GM12878 (cell line): ENCODE measurements around the gene DNAJC5. TPM values are rescaled to one million over a fixed set of nuclear protein-coding genes. Genes with fewer than 3 reads are reported as not detected.

Experiments
- ATF7 ChIP-seq: fragments of 450-650 bp; IDR thresholded peaks from 2 replicates; pipeline ENCODE4 v1.6.1; 2016; ENCODE audit warnings: low read depth, mild to moderate bottlenecking
- BCL11A ChIP-seq: IDR thresholded peaks from 2 replicates; pipeline ENCODE4 v1.6.1; 2011; ENCODE audit warnings: low read depth, low read length
- CEBPB ChIP-seq, 2 experiments: fragments of 150-350 bp in 1 of 2; IDR thresholded peaks; 2 replicates each; pipeline ENCODE4 v1.6.1; 2012 to 2014; ENCODE audit warnings: low read depth in 2 of 2, low read length in 2 of 2, borderline replicate concordance in 1 of 2, inconsistent platforms in 1 of 2
- CREM ChIP-seq: IDR thresholded peaks from 2 replicates; pipeline ENCODE4 v1.6.1; 2014; ENCODE audit warnings: antibody characterized with exemption, low read depth
- FOS ChIP-seq: IDR thresholded peaks from 3 replicates; pipeline ENCODE4 v1.6.1; 2011; ENCODE audit warnings: borderline replicate concordance; ENCODE audit not compliant: insufficient read length; ENCODE audit errors: extremely low read depth
- JUND ChIP-seq: IDR thresholded peaks from 2 replicates; pipeline ENCODE4 v1.6.1; 2012; ENCODE audit warnings: low read depth, mild to moderate bottlenecking, low read length, improper control_type of control experiment, moderate library complexity
- LARP7 ChIP-seq: fragments of 450-650 bp; IDR thresholded peaks from 2 replicates; pipeline ENCODE4 v1.6.1; 2017; ENCODE audit warnings: mild to moderate bottlenecking
- MTA3 ChIP-seq: IDR thresholded peaks from 2 replicates; pipeline ENCODE4 v1.6.1; 2012; ENCODE audit warnings: low read length, inconsistent platforms, borderline replicate concordance
- NRF1 ChIP-seq: conservative IDR thresholded peaks from 2 replicates; pipeline ENCODE4 v1.6.1; 2011; ENCODE audit warnings: mild to moderate bottlenecking, low read depth, low read length, improper control_type of control experiment
- PAX5 ChIP-seq: IDR thresholded peaks from 2 replicates; pipeline ENCODE4 v1.6.1; 2011; ENCODE audit warnings: low read depth, low read length, borderline replicate concordance
- SIX5 ChIP-seq: IDR thresholded peaks from 2 replicates; pipeline ENCODE4 v1.6.1; 2011; ENCODE audit warnings: mild to moderate bottlenecking, low read depth, low read length, moderate library complexity; ENCODE audit not compliant: severe bottlenecking
- SMARCA5 ChIP-seq: fragments of 450-650 bp; IDR thresholded peaks from 2 replicates; pipeline ENCODE4 v1.6.1; 2017; ENCODE audit warnings: mild to moderate bottlenecking
- TAF1 ChIP-seq: IDR thresholded peaks from 2 replicates; pipeline ENCODE4 v1.6.1; 2011; ENCODE audit warnings: mild to moderate bottlenecking, low read depth, low read length, borderline replicate concordance
- polyA plus RNA-seq, 11 experiments: library from polyadenylated mRNA; depleted of rRNA in 4 of 11; unstranded in 6 of 11; stranded (reverse) in 5 of 11; fragments of >200 nt; fragmentation: Nextera tagmentation in 4 of 11; fragmentation: Illumina TruSeq in 1 of 11; extraction: Ambion mirVana in 4 of 11; extraction: Trizol in 1 of 11; gene quantifications; 1 replicate in 1 of 11; 2 replicates in 10 of 11; pipeline versions ENCODE4 v1.2.1 to v1.2.3, GENCODE V29; 2011 to 2016; ENCODE audit warnings: inconsistent platforms in 2 of 11, missing spikeins in 2 of 11, low read depth in 1 of 11
- total RNA-seq, 4 experiments: library from RNA; depleted of rRNA in 3 of 4; stranded (reverse); fragments of >200 nt in 3 of 4; fragmentation: Illumina TruSeq in 1 of 4; extraction: Trizol in 1 of 4; gene quantifications; 2 replicates each; pipeline versions ENCODE4 v1.2.1 to v1.2.3, GENCODE V29; 2013 to 2021
- TF ChIP-seq, protein P1 (sequence below): fragments of 450-650 bp; conservative IDR thresholded peaks from 2 replicates; pipeline ENCODE4 v1.6.1; 2017; ENCODE audit warnings: mild to moderate bottlenecking, moderate library complexity
- TF ChIP-seq, protein P2 (sequence below): fragments of 450-650 bp; formaldehyde crosslinking; IDR thresholded peaks from 2 replicates; pipeline ENCODE4 v1.4.0; 2020; ENCODE audit warnings: mild to moderate bottlenecking, moderate library complexity
- TF ChIP-seq, protein P3 (sequence below): IDR thresholded peaks from 2 replicates; pipeline ENCODE4 v1.6.1; 2011; ENCODE audit warnings: low read depth, low read length, improper control_type of control experiment, borderline replicate concordance
- TF ChIP-seq, protein P4 (sequence below): fragments of 150-350 bp; IDR thresholded peaks from 2 replicates; pipeline ENCODE4 v1.6.1; 2014; ENCODE audit warnings: mild to moderate bottlenecking, low read depth, low read length
- TF ChIP-seq, protein P5 (sequence below): IDR thresholded peaks from 2 replicates; pipeline ENCODE4 v1.6.1; 2012; ENCODE audit warnings: low read depth, low read length, improper control_type of control experiment
- TF ChIP-seq, protein P6 (sequence below): IDR thresholded peaks from 2 replicates; pipeline ENCODE4 v1.6.1; 2011; ENCODE audit warnings: mild to moderate bottlenecking, low read depth, low read length, moderate library complexity; ENCODE audit not compliant: insufficient replicate concordance

The DNAJC5 gene
- total and polyA plus RNA-seq, 10 of the 15 experiments (the other 5 are each of a cell fraction or from before 2014, with no cell fraction given), result 0.69 to 36.8 (median 17.0) TPM

DNA sequence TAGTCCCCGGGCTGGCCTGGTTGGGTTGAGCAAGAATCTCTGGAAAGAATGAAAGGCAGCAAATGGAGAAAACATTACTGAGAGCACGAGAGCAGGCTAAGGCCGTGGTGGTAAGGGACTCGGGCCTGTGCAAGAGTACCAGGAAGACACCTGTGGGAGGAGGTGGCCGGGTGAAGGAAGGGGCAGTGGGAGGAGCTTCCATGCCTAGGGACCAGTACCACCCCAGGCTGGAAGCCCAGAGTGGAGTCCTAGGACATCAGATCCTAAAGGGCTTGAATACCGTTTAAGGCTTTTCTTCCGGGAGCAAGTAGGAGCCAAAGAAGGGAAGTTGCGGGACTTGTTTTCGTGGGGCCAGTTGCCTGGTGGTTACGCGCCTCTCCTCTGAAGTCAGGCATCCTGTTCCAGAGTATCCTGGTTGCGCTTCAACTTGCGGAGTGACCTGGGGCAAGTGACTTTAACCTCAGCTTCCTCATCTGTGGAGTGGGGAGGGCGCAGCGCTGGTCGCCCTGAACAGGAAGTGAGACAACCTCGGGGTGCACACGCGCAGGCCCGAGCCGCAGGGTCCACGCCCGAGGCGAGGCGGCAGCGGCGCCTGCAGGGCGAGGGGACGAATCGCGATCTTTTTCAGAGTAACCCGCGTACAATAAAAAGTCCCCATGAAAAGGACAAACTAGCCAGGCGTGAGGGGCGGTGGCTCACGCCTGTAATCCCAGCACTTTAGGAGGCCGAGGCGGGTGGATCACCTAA, 31.0 kb upstream of the DNAJC5 start (continued):
- TF ChIP-seq, protein P1, sequence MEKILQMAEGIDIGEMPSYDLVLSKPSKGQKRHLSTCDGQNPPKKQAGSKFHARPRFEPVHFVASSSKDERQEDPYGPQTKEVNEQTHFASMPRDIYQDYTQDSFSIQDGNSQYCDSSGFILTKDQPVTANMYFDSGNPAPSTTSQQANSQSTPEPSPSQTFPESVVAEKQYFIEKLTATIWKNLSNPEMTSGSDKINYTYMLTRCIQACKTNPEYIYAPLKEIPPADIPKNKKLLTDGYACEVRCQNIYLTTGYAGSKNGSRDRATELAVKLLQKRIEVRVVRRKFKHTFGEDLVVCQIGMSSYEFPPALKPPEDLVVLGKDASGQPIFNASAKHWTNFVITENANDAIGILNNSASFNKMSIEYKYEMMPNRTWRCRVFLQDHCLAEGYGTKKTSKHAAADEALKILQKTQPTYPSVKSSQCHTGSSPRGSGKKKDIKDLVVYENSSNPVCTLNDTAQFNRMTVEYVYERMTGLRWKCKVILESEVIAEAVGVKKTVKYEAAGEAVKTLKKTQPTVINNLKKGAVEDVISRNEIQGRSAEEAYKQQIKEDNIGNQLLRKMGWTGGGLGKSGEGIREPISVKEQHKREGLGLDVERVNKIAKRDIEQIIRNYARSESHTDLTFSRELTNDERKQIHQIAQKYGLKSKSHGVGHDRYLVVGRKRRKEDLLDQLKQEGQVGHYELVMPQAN, result peak; percentile 87
- TF ChIP-seq, protein P2, sequence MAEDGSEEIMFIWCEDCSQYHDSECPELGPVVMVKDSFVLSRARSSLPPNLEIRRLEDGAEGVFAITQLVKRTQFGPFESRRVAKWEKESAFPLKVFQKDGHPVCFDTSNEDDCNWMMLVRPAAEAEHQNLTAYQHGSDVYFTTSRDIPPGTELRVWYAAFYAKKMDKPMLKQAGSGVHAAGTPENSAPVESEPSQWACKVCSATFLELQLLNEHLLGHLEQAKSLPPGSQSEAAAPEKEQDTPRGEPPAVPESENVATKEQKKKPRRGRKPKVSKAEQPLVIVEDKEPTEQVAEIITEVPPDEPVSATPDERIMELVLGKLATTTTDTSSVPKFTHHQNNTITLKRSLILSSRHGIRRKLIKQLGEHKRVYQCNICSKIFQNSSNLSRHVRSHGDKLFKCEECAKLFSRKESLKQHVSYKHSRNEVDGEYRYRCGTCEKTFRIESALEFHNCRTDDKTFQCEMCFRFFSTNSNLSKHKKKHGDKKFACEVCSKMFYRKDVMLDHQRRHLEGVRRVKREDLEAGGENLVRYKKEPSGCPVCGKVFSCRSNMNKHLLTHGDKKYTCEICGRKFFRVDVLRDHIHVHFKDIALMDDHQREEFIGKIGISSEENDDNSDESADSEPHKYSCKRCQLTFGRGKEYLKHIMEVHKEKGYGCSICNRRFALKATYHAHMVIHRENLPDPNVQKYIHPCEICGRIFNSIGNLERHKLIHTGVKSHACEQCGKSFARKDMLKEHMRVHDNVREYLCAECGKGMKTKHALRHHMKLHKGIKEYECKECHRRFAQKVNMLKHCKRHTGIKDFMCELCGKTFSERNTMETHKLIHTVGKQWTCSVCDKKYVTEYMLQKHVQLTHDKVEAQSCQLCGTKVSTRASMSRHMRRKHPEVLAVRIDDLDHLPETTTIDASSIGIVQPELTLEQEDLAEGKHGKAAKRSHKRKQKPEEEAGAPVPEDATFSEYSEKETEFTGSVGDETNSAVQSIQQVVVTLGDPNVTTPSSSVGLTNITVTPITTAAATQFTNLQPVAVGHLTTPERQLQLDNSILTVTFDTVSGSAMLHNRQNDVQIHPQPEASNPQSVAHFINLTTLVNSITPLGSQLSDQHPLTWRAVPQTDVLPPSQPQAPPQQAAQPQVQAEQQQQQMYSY (CRISPR knock-in tag), result no peak
- TF ChIP-seq, protein P3, sequence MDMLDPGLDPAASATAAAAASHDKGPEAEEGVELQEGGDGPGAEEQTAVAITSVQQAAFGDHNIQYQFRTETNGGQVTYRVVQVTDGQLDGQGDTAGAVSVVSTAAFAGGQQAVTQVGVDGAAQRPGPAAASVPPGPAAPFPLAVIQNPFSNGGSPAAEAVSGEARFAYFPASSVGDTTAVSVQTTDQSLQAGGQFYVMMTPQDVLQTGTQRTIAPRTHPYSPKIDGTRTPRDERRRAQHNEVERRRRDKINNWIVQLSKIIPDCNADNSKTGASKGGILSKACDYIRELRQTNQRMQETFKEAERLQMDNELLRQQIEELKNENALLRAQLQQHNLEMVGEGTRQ, result no peak
- TF ChIP-seq LARP7 (peak; percentile 69), ATF7 (peak; percentile 29; the same call in 1 of the 2 replicates), NRF1 (peak; percentile 68), BCL11A (0 out of 2 replicates have a peak, but pooled peaks have one; percentile 12), TAF1 (peak; percentile 75), PAX5 (peak; percentile 82; the same call in 1 of the 2 replicates), SIX5 (no peak), JUND (peak; percentile 28; the same call in 1 of the 2 replicates), MTA3 (no peak; the same call in 1 of the 2 replicates), SMARCA5 (peak; percentile 98), CREM (no peak; the same call in 1 of the 2 replicates), FOS (no peak), CEBPB (IDR thresholded peaks at IDR 0.05; ENCODE audit: borderline replicate concordance in 1 of 2, low read depth in 2 of 2, low read length in 2 of 2) (no peak)
- TF ChIP-seq, protein P4, sequence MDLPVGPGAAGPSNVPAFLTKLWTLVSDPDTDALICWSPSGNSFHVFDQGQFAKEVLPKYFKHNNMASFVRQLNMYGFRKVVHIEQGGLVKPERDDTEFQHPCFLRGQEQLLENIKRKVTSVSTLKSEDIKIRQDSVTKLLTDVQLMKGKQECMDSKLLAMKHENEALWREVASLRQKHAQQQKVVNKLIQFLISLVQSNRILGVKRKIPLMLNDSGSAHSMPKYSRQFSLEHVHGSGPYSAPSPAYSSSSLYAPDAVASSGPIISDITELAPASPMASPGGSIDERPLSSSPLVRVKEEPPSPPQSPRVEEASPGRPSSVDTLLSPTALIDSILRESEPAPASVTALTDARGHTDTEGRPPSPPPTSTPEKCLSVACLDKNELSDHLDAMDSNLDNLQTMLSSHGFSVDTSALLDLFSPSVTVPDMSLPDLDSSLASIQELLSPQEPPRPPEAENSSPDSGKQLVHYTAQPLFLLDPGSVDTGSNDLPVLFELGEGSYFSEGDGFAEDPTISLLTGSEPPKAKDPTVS, result no peak
- TF ChIP-seq, protein P5, sequence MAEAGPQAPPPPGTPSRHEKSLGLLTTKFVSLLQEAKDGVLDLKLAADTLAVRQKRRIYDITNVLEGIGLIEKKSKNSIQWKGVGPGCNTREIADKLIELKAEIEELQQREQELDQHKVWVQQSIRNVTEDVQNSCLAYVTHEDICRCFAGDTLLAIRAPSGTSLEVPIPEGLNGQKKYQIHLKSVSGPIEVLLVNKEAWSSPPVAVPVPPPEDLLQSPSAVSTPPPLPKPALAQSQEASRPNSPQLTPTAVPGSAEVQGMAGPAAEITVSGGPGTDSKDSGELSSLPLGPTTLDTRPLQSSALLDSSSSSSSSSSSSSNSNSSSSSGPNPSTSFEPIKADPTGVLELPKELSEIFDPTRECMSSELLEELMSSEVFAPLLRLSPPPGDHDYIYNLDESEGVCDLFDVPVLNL, result no peak
- TF ChIP-seq, protein P6, sequence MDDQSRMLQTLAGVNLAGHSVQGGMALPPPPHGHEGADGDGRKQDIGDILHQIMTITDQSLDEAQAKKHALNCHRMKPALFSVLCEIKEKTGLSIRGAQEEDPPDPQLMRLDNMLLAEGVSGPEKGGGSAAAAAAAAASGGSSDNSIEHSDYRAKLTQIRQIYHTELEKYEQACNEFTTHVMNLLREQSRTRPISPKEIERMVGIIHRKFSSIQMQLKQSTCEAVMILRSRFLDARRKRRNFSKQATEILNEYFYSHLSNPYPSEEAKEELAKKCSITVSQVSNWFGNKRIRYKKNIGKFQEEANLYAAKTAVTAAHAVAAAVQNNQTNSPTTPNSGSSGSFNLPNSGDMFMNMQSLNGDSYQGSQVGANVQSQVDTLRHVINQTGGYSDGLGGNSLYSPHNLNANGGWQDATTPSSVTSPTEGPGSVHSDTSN, result no peak
